ENCODE results near the gene SPDYE2. TPM values are rescaled to one million over a fixed set of nuclear protein-coding genes. Genes with fewer than 3 reads are reported as not detected.

The SPDYE2 gene
- not detected in 2 replicates for total RNA-seq

GRCh38 chr7:102550808-102551422 lies at the start of gene SPDYE2:
TSS of gene SPDYE2 (plus strand) at chr7:102551226. CDS start at chr7:102553256, 2,030 bp downstream.

GRCh38 chr7:102517550-102518147 lies 33.4 kb upstream of the SPDYE2 start, which contains the start of gene RASA4B:
TSS of gene RASA4B (minus strand) at chr7:102517777. CDS start at chr7:102517710, 67 bp downstream.

GRCh38 chr7:102543596-102543995 lies 7.4 kb upstream of the SPDYE2 start, which contains the start of gene UPK3BL2:
TSS of gene UPK3BL2 (minus strand) at chr7:102543696. CDS start at chr7:102543636, 60 bp downstream.

GRCh38 chr7:102572261-102573239 lies 21.5 kb downstream of the SPDYE2 start, which contains the start of gene POLR2J3:
TSS of gene POLR2J3 (minus strand) at chr7:102572583. CDS start at chr7:102572521, 62 bp downstream.

Other genes starting within 250 kb of the SPDYE2 start
- gene SPDYE6, start 194.8 kb upstream of the SPDYE2 start, total RNA-seq: not detected in 2 replicates
- gene PRKRIP1, start 154.9 kb upstream of the SPDYE2 start, total RNA-seq: 9.4 and 10.9 TPM in 2 replicates
- gene ORAI2, start 117.7 kb upstream of the SPDYE2 start, total RNA-seq: 37.3 and 38.8 TPM in 2 replicates
- gene ALKBH4, start 86.4 kb upstream of the SPDYE2 start, total RNA-seq: 14.3 and 18.2 TPM in 2 replicates
- gene LRWD1, start 86.2 kb upstream of the SPDYE2 start, total RNA-seq: 11.3 and 12.6 TPM in 2 replicates
- 41.2 and 41.4 TPM in 2 replicates for gene POLR2J, start 72.3 kb upstream of the SPDYE2 start, total RNA-seq
- gene RASA4B, start 33.4 kb upstream of the SPDYE2 start, total RNA-seq: 0.50 and 0.59 TPM in 2 replicates
- gene UPK3BL2, start 7.5 kb upstream of the SPDYE2 start, total RNA-seq: 0.34 and 0.45 TPM in 2 replicates
- 7.4 and 14.3 TPM in 2 replicates for gene POLR2J3, start 21.4 kb downstream of the SPDYE2 start, total RNA-seq
- 1.3 and 2.4 TPM in 2 replicates for gene RASA4, start 65.5 kb downstream of the SPDYE2 start, total RNA-seq
- gene UPK3BL1, start 91.6 kb downstream of the SPDYE2 start, total RNA-seq: 8.7 and 11.3 TPM in 2 replicates
- not detected in 2 replicates for gene SPDYE2B, start 99.1 kb downstream of the SPDYE2 start, total RNA-seq
- 0.17 and 0.30 TPM in 2 replicates for gene POLR2J2, start 120.4 kb downstream of the SPDYE2 start, total RNA-seq
- 5.5 and 6.2 TPM in 2 replicates for gene FAM185A, start 197.8 kb downstream of the SPDYE2 start, total RNA-seq